K562 (cell line): ENCODE data around the gene HOXB1. TPM values are rescaled to one million over a fixed set of nuclear protein-coding genes. Genes with fewer than 3 reads are reported as not detected.

Experiments
- ATAC-seq: fragments of 200-7000 bp; cut with Tn5 transposase; 3 replicates; pipeline ENCODE4 v1.9.1; 2020; ENCODE audit warnings: moderate library complexity
- BruUV-seq: library from RNA; stranded (reverse); fragments of 400-500 nt; replicated peaks from 2 replicates; lab custom pipeline; 2021; lab: Mats Ljungman, UMichigan
- CTCF ChIA-PET: fragments of 300-600 bp; formaldehyde crosslinking; extraction: SDS; loops from one replicate; lab custom pipeline; 2021; ENCODE audit warnings: low intra/inter-chr PET ratio; lab: Yijun Ruan, JAX
- POLR2A ChIA-PET: fragments of 300-600, 350-650 bp; sonication (Branson Sonifier 250); formaldehyde crosslinking; extraction: SDS; loops from one replicate; lab custom pipeline; 2021; ENCODE audit warnings: antibody characterized with exemption, inconsistent platforms; lab: Yijun Ruan, JAX
- DNase-seq, 4 experiments: peaks; one replicate each; pipeline versions ENCODE4 v3.0.0 to v3.0.0-alpha.2; 2011 to 2018; ENCODE audit warnings: low spot score in 3 of 4, mixed read lengths in 3 of 4; ENCODE audit errors: extremely low read depth in 1 of 4
- FAIRE-seq: peaks from 2 replicates; lab custom pipeline; 2011; peaks lifted over from hg19 to GRCh38; lab: Jason Lieb, UNC
- H2AFZ ChIP-seq: 2 replicates; pipeline ENCODE4 v1.6.0; 2011; ENCODE audit warnings: low read depth, low read length, control low read depth, inconsistent platforms
- H3K27ac ChIP-seq: fragments of 200-600 bp; 3 replicates; pipeline ENCODE4 v1.8.0; 2011; ENCODE audit warnings: low read depth, mild to moderate bottlenecking, control low read depth, inconsistent platforms, low read length, moderate library complexity, mixed read lengths; ENCODE audit errors: extremely low read depth
- H3K27me3 ChIP-seq, 2 experiments: fragments of 300-600 bp in 1 of 2; 2 replicates in 1 of 2; 3 replicates in 1 of 2; pipeline versions ENCODE4 v1.6.0 to v1.8.0; 2011; ENCODE audit warnings: inconsistent platforms in 2 of 2, low read length in 2 of 2, mild to moderate bottlenecking in 1 of 2, mixed read lengths in 1 of 2, moderate library complexity in 1 of 2; ENCODE audit not compliant: control insufficient read depth in 2 of 2, insufficient read depth in 2 of 2
- H3K36me3 ChIP-seq: fragments of 300-600 bp; 3 replicates; pipeline ENCODE4 v1.8.0; 2011; ENCODE audit warnings: mild to moderate bottlenecking, low read length, inconsistent platforms; ENCODE audit not compliant: control insufficient read depth, insufficient read depth
- H3K4me1 ChIP-seq, 2 experiments: fragments of 200-600 bp in 1 of 2; replicated peaks in 1 of 2; 2 replicates in 1 of 2; 3 replicates in 1 of 2; pipeline versions ENCODE4 v1.5.1 to v1.8.0; 2011; ENCODE audit warnings: inconsistent platforms in 2 of 2, low read length in 2 of 2, mild to moderate bottlenecking in 1 of 2, mixed read lengths in 1 of 2, moderate library complexity in 1 of 2; ENCODE audit not compliant: control insufficient read depth in 2 of 2, insufficient read depth in 2 of 2
- H3K4me2 ChIP-seq: 2 replicates; pipeline ENCODE4 v1.6.1; 2011; ENCODE audit warnings: low read length, control low read depth, inconsistent platforms, mixed read lengths; ENCODE audit not compliant: insufficient read depth
- H3K4me3 ChIP-seq: fragments of 200-600 bp; sonication (generic), shearing (Covaris generic); 2 replicates; pipeline ENCODE4 v1.5.1; 2016; ENCODE audit warnings: control low read depth, inconsistent platforms
- H3K79me2 ChIP-seq: fragments of 200-600 bp; 3 replicates; pipeline ENCODE4 v1.8.0; 2011; ENCODE audit warnings: low read length, inconsistent platforms; ENCODE audit not compliant: control insufficient read depth, insufficient read depth
- H3K9ac ChIP-seq, 2 experiments: 2 replicates each; pipeline versions ENCODE4 v1.6.0 to v1.6.1; 2011; ENCODE audit warnings: low read depth in 2 of 2, low read length in 2 of 2, control low read depth in 1 of 2, inconsistent platforms in 1 of 2, mild to moderate bottlenecking in 1 of 2, mixed read lengths in 1 of 2; ENCODE audit not compliant: insufficient read depth in 1 of 2
- H3K9me1 ChIP-seq: one replicate; pipeline ENCODE4 v1.6.0; 2011; ENCODE audit warnings: inconsistent platforms, mild to moderate bottlenecking, low read length, moderate library complexity; ENCODE audit not compliant: control insufficient read depth, insufficient read depth
- H3K9me3 ChIP-seq: replicated peaks from 2 replicates; pipeline ENCODE4 v1.5.1; 2011; ENCODE audit warnings: low read depth, low read length, inconsistent platforms; ENCODE audit not compliant: control insufficient read depth, insufficient read depth
- H4K20me1 ChIP-seq: replicated peaks from 2 replicates; pipeline ENCODE4 v1.6.1; 2011; ENCODE audit warnings: low read length, inconsistent platforms, mixed read lengths; ENCODE audit not compliant: control insufficient read depth, insufficient read depth
- ADNP ChIP-seq: fragments of 200-800 bp; sonication (Bioruptor generic); IDR thresholded peaks from 2 replicates; pipeline ENCODE4 v1.6.1; 2016; ENCODE audit warnings: missing genetic modification characterization, missing compliant biosample characterization
- E2F8 ChIP-seq: fragments of 450-650 bp; IDR thresholded peaks from 2 replicates; pipeline ENCODE4 v1.7.1; 2018; ENCODE audit warnings: mild to moderate bottlenecking, low read depth; ENCODE audit not compliant: partially characterized antibody
- EWSR1 ChIP-seq: fragments of 450-650 bp; IDR thresholded peaks from 2 replicates; pipeline ENCODE4 v1.6.1; 2018; ENCODE audit warnings: borderline replicate concordance, mild to moderate bottlenecking, low read depth, moderate library complexity; ENCODE audit not compliant: partially characterized antibody
- MAFG ChIP-seq: fragments of 450-650 bp; conservative IDR thresholded peaks from 2 replicates; pipeline ENCODE4 v1.6.1; 2016; ENCODE audit warnings: missing genetic modification characterization, missing compliant biosample characterization
- MAX ChIP-seq: sonication (generic); formaldehyde crosslinking; IDR thresholded peaks from 2 replicates; pipeline ENCODE4 v1.9.0; 2022; ENCODE audit warnings: mild to moderate bottlenecking, missing genetic modification reagents
- PHB2 ChIP-seq: fragments of 450-650 bp; IDR thresholded peaks from 2 replicates; pipeline ENCODE4 v1.6.1; 2017; ENCODE audit warnings: low read depth
- RREB1 ChIP-seq: fragments of 250-450 bp; sonication (Bioruptor Pico); IDR thresholded peaks from 2 replicates; pipeline ENCODE4 v1.4.0; 2020
- ZNF639 ChIP-seq, 2 experiments: fragments of 200-800 bp in 1 of 2; sonication (Bioruptor generic) in 1 of 2; sonication (generic) in 1 of 2; formaldehyde crosslinking in 1 of 2; IDR thresholded peaks in 1 of 2; conservative IDR thresholded peaks in 1 of 2; 2 replicates each; pipeline versions ENCODE4 v1.5.0 to v1.6.1; 2016 to 2020; ENCODE audit warnings: missing compliant biosample characterization in 1 of 2, missing genetic modification characterization in 1 of 2, missing genetic modification reagents in 1 of 2
- ZNF75A ChIP-seq: fragments of 450-650 bp; formaldehyde crosslinking; IDR thresholded peaks from 2 replicates; pipeline ENCODE4 v1.4.0; 2020; ENCODE audit warnings: mild to moderate bottlenecking
- ZNF766 ChIP-seq: fragments of 200-800 bp; sonication (Bioruptor generic); conservative IDR thresholded peaks from 2 replicates; pipeline ENCODE4 v1.6.1; 2016; ENCODE audit warnings: missing genetic modification characterization, missing compliant biosample characterization
- WGBS: fragments of 100-300 bp; shearing (Covaris generic); methylation state at CpG from one replicate; pipeline ENCODE4 v1.1.6; 2016; ENCODE audit warnings: low coverage, mixed read lengths; ENCODE audit not compliant: insufficient coverage; ENCODE audit errors: missing lambda C conversion rate; 5-methylcytosine and 5-hydroxymethylcytosine counted together
- in situ Hi-C: fragments of 300-500 bp; cut with MboI; formaldehyde crosslinking; loops from 4 replicates; pipeline ENCODE4 v1.15.0; 2018; ENCODE audit warnings: inconsistent platforms, mixed read lengths
- intact Hi-C: fragments of 100-400 bp; cut with micrococcal nuclease; formaldehyde crosslinking; loops from 2 replicates; pipeline ENCODE4 v1.14.2; 2022
- polyA plus RNA-seq, 8 experiments: library from polyadenylated mRNA; depleted of rRNA in 4 of 8; stranded (reverse) in 5 of 8; unstranded in 3 of 8; fragments of >200 nt; fragmentation: Nextera tagmentation in 2 of 8; fragmentation: Illumina TruSeq in 1 of 8; extraction: Ambion mirVana in 2 of 8; extraction: Trizol in 1 of 8; gene quantifications; 2 replicates each; pipeline versions ENCODE4 v1.2.1 to v1.2.3, GENCODE V29; 2011 to 2014; ENCODE audit warnings: inconsistent platforms in 1 of 8, missing spikeins in 1 of 8
- total RNA-seq, 7 experiments: library from RNA; depleted of rRNA in 6 of 7; stranded (reverse); fragments of >200 nt in 6 of 7; fragmentation: Illumina TruSeq in 2 of 7; extraction: Trizol in 2 of 7; gene quantifications; 2 replicates each; pipeline versions ENCODE4 v1.2.1 to v1.2.3, GENCODE V29; 2011 to 2021; ENCODE audit warnings: low replicate concordance in 1 of 7

HOXB1 gene
- total and polyA plus RNA-seq, 9 of the 15 experiments (the other 6 are each of a cell fraction or from before 2014, with no cell fraction given), result 0.04 TPM; not detected in 8

- TF ChIP-seq MAX (no peak), MAFG (tag) (peak; percentile 75)
- TF ChIP-seq, all 486 proteins: peak for 34
These were observed 25.0 kb downstream of the HOXB1 start (continued) for GRCh38 chr17:48505788-48506187.

- no peaks in the 10 kb centered on the region for H4K20me1 ChIP-seq
- no peak overlapping the region for H3K9ac ChIP-seq
- no peaks in the 10 kb centered on the region for H3K9me1 ChIP-seq
- intact Hi-C loops (no loop called here), in situ Hi-C loops (no loop called here)
- no TSS peak for BruUV-seq
- no peak overlapping the region for H3K4me3 ChIP-seq
- H3K4me1 ChIP-seq, result peaks cover 6 to 39% of the 10 kb centered on the region in 2 experiments; a peak in 4 of 5 replicates
- DNase-seq (no peak), FAIRE-seq (no peak), ATAC-seq (no peak)
- 36% methylated on average over 1 of the region's 2 CpGs for WGBS
- H3K4me2 ChIP-seq, result no peak overlapping the region
- H3K27ac ChIP-seq, result no peak overlapping the region
- no peaks in the 10 kb centered on the region for H3K79me2 ChIP-seq
- H3K36me3 ChIP-seq, result no peaks in the 10 kb centered on the region
- no peaks in the 10 kb centered on the region for H3K27me3 ChIP-seq
- ChIA-PET POLR2A (interaction anchor here (0.7 to 1.4 kb wide), 2 partner anchors 44 to 312 kb away, joined by 3 read pairs; no protein-coding TSS in a partner anchor), CTCF (no interaction called here)
- no peak overlapping the region for H2AFZ ChIP-seq
- H3K9me3 ChIP-seq, result no peaks in the 10 kb centered on the region
- TF ChIP-seq EWSR1 (no peak), RREB1 (CRISPR knock-in tag) (no peak), ZNF766 (CRISPR knock-in tag) (no peak), ZNF75A (CRISPR knock-in tag) (no peak), E2F8 (no peak), ADNP (tag) (no peak), PHB2 (no peak), ZNF639 (CRISPR knock-in tag; conservative IDR thresholded peaks at IDR 0.05 in 1 of 2, IDR thresholded peaks at IDR 0.05 in 1 of 2) (no peak)
These were observed 25.9 kb downstream of the HOXB1 start for GRCh38 chr17:48504953-48505352.
